ENCODE results near the gene SCAMP2. TPM values are rescaled to one million over a fixed set of nuclear protein-coding genes. Genes with fewer than 3 reads are reported as not detected.

The SCAMP2 gene
- total RNA-seq, 1 experiment from 2014 or later: 50.2 TPM

DNA sequence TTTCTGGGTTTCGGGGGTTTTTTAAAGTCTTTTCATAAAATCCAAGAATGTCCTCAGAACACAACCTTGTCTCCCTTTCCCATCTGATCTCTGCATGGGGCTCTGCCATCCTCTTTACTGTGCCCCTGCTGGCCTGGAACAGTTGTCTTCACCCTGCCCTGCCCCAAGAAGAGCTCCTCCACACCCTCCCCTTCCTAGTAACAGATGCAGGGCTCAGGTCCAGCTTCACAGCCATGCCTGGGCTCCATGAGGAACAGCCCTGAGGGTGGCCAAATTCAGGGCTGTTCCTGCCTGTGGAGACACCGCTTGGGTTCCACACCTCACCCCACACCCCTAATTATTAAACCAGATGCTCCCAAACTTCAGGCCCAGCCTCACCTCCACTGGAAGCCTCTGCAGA is 17.3 kb downstream of the SCAMP2 start:
- no peak overlapping the region for H2BK5ac ChIP-seq (ENCODE audit: insufficient read length, low read length)
- no peak overlapping the region for H2BK12ac ChIP-seq (ENCODE audit: insufficient read length, low read depth, low read length)
- H3K56ac ChIP-seq (ENCODE audit: insufficient read length, low read depth, low read length): no peak overlapping the region
- H3K27me3 ChIP-seq (ENCODE audit: insufficient read depth, low read length): no peaks in the 10 kb centered on the region
- H2BK120ac ChIP-seq (ENCODE audit: low read depth, low read length, poor library complexity, severe bottlenecking): no peak overlapping the region
- H4K8ac ChIP-seq (replicated peaks; ENCODE audit: insufficient read length, low read depth, low read length): no peak overlapping the region
- H2BK20ac ChIP-seq (ENCODE audit: low read depth, low read length, poor library complexity, severe bottlenecking): no peak overlapping the region
- no peak overlapping the region for H4K91ac ChIP-seq (ENCODE audit: insufficient read length, low read depth, low read length)
- no peak overlapping the region for H3K9ac ChIP-seq (ENCODE audit: extremely low read depth, insufficient read length, low read length)
- H2AK5ac ChIP-seq (ENCODE audit: insufficient read length, low read length): no peak overlapping the region
- Mint-ChIP-seq H3K4me1 (peaks cover 0 to 6% of the 10 kb centered on the region in 2 experiments; a peak in 3 of 4 replicates), H3K9me3 (no peaks in the 10 kb centered on the region), H3K4me3 (no peak overlapping the region; a peak in 1 of 5 replicates), H3K27me3 (ENCODE audit: low read depth) (no peaks in the 10 kb centered on the region), H3K36me3 (ENCODE audit: insufficient read depth in 1 of 3, low read depth in 3 of 3) (peaks cover 8 to 24% (median 23%) of the 10 kb centered on the region in 3 experiments; a peak in 6 of 7 replicates), H3K27ac (peak overlapping the region in 2 of 3 experiments; percentile 70 to 91; a peak in 4 of 7 replicates)
- H3K79me2 ChIP-seq (ENCODE audit: insufficient read depth, low read length): no peaks in the 10 kb centered on the region
- H3K4me1 ChIP-seq (ENCODE audit: insufficient read depth, low read length): no peaks in the 10 kb centered on the region
- TF ChIP-seq, protein P1, sequence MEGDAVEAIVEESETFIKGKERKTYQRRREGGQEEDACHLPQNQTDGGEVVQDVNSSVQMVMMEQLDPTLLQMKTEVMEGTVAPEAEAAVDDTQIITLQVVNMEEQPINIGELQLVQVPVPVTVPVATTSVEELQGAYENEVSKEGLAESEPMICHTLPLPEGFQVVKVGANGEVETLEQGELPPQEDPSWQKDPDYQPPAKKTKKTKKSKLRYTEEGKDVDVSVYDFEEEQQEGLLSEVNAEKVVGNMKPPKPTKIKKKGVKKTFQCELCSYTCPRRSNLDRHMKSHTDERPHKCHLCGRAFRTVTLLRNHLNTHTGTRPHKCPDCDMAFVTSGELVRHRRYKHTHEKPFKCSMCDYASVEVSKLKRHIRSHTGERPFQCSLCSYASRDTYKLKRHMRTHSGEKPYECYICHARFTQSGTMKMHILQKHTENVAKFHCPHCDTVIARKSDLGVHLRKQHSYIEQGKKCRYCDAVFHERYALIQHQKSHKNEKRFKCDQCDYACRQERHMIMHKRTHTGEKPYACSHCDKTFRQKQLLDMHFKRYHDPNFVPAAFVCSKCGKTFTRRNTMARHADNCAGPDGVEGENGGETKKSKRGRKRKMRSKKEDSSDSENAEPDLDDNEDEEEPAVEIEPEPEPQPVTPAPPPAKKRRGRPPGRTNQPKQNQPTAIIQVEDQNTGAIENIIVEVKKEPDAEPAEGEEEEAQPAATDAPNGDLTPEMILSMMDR (conservative IDR thresholded peaks at IDR 0.05): no peak
- no peak for DNase-seq
- no peak overlapping the region for H3T11ph ChIP-seq (ENCODE audit: low read length)
- no peak overlapping the region for H3K4me2 ChIP-seq (ENCODE audit: insufficient read depth, insufficient read length, low read length)
- no peak overlapping the region for H2BK15ac ChIP-seq (ENCODE audit: low read depth, low read length)
- H3K23ac ChIP-seq (ENCODE audit: insufficient read length, low read depth, low read length): no peak overlapping the region
- H4K5ac ChIP-seq (ENCODE audit: insufficient read length, low read depth, low read length): no peak overlapping the region
- H3K9me3 ChIP-seq (ENCODE audit: control insufficient read depth, low read depth, low read length): no peaks in the 10 kb centered on the region
- H2AFZ ChIP-seq (ENCODE audit: low read length): no peak overlapping the region
- no peaks in the 10 kb centered on the region for H4K20me1 ChIP-seq (ENCODE audit: control insufficient read depth, insufficient read depth, insufficient read length)
- no peak overlapping the region for H3K18ac ChIP-seq (ENCODE audit: insufficient read length, low read depth, low read length)
- H3K79me1 ChIP-seq (ENCODE audit: insufficient read depth, low read depth, low read length, poor library complexity, severe bottlenecking): no peaks in the 10 kb centered on the region
- no peak overlapping the region for H3K14ac ChIP-seq (ENCODE audit: insufficient read depth, low read length)
- H3K23me2 ChIP-seq (ENCODE audit: insufficient read length, low read depth, low read length, poor library complexity, severe bottlenecking): no peaks in the 10 kb centered on the region
- H3K4ac ChIP-seq (ENCODE audit: low read depth, low read length): no peak overlapping the region
- H3K27ac ChIP-seq (ENCODE audit: insufficient read length, low read depth, low read length): no peak overlapping the region
- no CpG with 5 or more reads among the region's 2 CpGs for WGBS (ENCODE audit: extremely low coverage, insufficient read length, low lambda C conversion rate)
